Measurements from ENCODE around the gene TOPORS.
"Not testable (repeated sequence)": the region's sequence is repeated elsewhere in the genome, so short reads cannot be mapped to it uniquely, and the experiment has no call there.

The TOPORS gene

DNA sequence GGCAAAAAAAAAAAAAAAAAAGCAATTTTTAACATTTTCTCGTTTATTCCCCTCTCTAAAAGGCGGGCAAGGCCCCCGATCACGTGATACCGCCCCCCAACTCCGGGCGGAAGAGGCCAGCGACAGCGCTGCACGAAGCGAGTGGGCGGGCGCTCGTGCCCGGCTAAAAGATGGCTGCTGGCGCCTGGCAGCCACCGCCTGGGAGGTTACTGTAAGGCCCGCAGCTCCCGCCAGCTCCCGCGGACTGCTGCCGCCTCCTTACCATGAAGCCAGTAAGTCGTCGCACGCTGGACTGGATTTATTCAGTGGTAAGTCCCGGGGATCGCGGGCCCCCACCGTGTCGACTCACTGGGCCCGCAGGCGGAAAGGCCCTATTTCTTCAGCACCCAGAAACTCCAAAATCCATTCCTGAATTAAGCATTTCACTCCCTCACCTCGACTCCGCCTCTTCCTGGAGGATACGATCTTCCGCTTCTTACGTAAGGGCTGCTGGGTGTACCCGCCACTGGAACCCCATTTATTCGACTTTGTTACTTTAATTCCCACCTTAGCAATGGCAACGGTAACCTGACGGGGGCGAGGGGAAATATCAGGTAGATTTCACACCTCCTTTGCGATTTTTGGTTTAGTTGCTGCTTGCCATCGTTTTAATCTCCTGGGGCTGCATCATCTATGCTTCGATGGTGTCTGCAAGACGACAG is at the start of gene TOPORS, which contains the start of gene SMIM27:
TOPORS (minus strand) TSS at position 415 of the 701 bp plus-strand sequence; CDS start at position 265, 150 bp downstream.
SMIM27 (plus strand) TSS at position 156 of the 701 bp plus-strand sequence; CDS start at position 264, 108 bp downstream.
- peak within 1 kb of the TSS; percentile 91 for H3K27ac ChIP-seq (ENCODE audit: low read depth, low read length)
- peak within 1 kb of the TSS; percentile 97 for H3K4me3 ChIP-seq (ENCODE audit: low read depth, low read length)
- H3K27me3 ChIP-seq (ENCODE audit: control insufficient read depth, insufficient read depth, low read length), result no peaks in the 10 kb centered on the region
- H3K36me3 ChIP-seq (ENCODE audit: control insufficient read depth, insufficient read depth, low read length), result 0 out of 2 replicates have a peak, but pooled peaks cover 3% of the 10 kb centered on the region
- no peaks in the 10 kb centered on the region for H3K9me3 ChIP-seq (ENCODE audit: control insufficient read depth, insufficient read depth, low read depth, low read length)
- no peaks in the 10 kb centered on the region for H3K4me1 ChIP-seq (ENCODE audit: control insufficient read depth, insufficient read depth, low read length)
- H3K9ac ChIP-seq (ENCODE audit: low read length), result peak within 1 kb of the TSS; percentile 96

DNA sequence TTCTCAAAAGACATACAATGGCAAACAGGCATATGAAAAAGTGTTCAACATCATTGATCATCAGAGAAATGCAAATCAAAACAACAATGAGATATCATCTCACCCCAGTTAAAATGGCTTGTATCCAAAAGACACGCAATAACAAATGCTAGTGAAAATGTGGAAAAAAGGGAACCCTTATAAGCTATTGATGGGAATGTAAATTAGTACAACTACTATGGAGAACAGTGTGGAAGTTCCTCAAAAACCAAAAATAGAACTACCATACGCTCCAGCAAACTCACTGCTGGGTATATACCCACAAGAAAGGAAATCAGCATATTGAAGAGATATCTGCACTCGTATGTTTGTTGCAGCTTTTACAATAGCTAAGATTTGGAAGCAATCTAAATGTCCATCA is 46.6 kb upstream of the TOPORS start:
- not testable (repeated sequence) for H3K4me3 ChIP-seq (ENCODE audit: low read depth, low read length); H3K9me3 ChIP-seq (ENCODE audit: control insufficient read depth, insufficient read depth, low read depth, low read length); H3K27me3 ChIP-seq (ENCODE audit: control insufficient read depth, insufficient read depth, low read length); H3K27ac ChIP-seq (ENCODE audit: low read depth, low read length); H3K36me3 ChIP-seq (ENCODE audit: control insufficient read depth, insufficient read depth, low read length); H3K9ac ChIP-seq (ENCODE audit: low read length); H3K4me1 ChIP-seq (ENCODE audit: control insufficient read depth, insufficient read depth, low read length)

DNA sequence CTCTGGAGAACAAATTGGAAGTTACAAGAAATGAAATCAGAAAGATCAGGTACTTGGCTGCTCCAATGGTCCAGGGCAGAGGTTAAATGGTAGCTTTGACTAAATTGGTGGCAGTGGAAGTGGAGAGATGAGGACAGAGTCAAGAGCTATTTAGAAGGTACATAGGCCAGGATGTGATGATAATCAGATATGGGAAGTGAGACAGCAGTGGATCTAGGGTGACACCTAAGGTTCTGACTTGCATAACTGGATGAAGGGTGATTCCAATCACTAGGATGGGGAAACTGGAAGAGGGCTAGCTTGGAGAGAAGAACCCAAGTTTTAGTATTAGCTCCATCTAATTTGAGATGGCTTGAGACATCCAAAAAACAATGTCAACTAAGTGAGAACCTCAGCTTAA is 44.5 kb upstream of the TOPORS start:
- no peaks in the 10 kb centered on the region for H3K36me3 ChIP-seq (ENCODE audit: control insufficient read depth, insufficient read depth, low read length)
- no peaks in the 10 kb centered on the region for H3K9me3 ChIP-seq (ENCODE audit: control insufficient read depth, insufficient read depth, low read depth, low read length)
- H3K4me3 ChIP-seq (ENCODE audit: low read depth, low read length), result no peak overlapping the region
- H3K4me1 ChIP-seq (ENCODE audit: control insufficient read depth, insufficient read depth, low read length), result no peaks in the 10 kb centered on the region
- H3K27me3 ChIP-seq (ENCODE audit: control insufficient read depth, insufficient read depth, low read length), result no peaks in the 10 kb centered on the region
- no peak overlapping the region for H3K27ac ChIP-seq (ENCODE audit: low read depth, low read length)
- H3K9ac ChIP-seq (ENCODE audit: low read length), result no peak overlapping the region

DNA sequence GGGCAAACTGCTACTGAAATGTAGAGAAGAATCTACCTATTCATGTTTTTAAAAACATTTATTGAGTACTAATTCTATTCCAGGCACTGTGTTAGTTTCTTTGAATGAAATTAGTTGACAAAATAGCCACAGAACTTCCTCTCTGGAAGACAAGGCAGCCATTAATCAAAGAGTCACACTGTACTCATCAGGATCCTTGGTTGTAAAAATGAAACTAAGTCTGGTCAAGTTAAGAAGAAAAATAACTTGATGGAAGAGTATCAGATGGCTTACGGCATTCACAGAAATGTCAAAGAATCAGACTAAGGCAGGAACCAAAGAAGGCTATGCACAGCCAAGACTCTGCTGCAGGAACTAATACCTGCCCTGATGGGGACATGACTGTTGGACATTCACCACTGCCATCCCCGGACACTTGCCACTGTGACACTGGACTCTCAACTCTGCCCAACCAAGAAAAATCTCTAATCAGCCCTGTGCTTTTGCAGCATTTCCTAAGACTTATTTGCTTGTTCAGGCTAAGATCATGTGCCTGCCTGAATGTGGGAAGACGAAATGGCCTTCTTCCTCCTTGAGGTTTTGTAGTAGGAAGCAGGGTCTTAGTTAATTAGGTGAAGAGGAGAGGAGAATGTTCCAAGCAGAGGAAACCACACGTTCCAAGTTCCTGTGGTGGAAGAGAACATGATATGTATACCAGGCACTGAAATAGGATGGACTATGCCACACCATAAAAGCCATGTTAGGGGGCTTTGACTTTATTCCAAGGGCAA is 43.9 kb upstream of the TOPORS start:
- no peaks in the 10 kb centered on the region for H3K9me3 ChIP-seq (ENCODE audit: control insufficient read depth, insufficient read depth, low read depth, low read length)
- no peaks in the 10 kb centered on the region for H3K36me3 ChIP-seq (ENCODE audit: control insufficient read depth, insufficient read depth, low read length)
- H3K4me1 ChIP-seq (ENCODE audit: control insufficient read depth, insufficient read depth, low read length), result no peaks in the 10 kb centered on the region
- no peak overlapping the region for H3K27ac ChIP-seq (ENCODE audit: low read depth, low read length)
- H3K9ac ChIP-seq (ENCODE audit: low read length), result no peak overlapping the region
- H3K27me3 ChIP-seq (ENCODE audit: control insufficient read depth, insufficient read depth, low read length), result no peaks in the 10 kb centered on the region
- H3K4me3 ChIP-seq (ENCODE audit: low read depth, low read length), result no peak overlapping the region

DNA sequence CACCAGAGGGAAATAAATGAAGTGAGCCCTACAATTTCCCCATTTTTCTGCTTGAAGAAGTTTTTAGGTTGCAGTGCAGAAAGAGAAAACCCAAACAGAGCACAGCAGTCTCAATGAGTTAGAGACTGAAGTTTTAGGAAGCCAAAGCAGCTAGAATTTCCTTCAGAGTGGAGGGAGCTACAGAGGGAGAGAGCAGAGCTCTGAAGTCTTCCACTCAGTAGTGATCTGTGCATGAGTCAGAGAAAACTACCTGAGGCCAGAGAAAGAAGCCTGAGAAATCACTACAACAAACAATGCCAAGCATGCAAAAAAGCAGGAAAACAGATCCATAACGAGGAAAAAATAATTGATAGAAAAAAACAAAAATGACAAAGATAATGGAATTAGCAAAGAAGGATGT is 38.5 kb upstream of the TOPORS start:
- Histone ChIP-seq H3K27ac (ENCODE audit: low read depth, low read length) (no peak overlapping the region), H3K36me3 (ENCODE audit: control insufficient read depth, insufficient read depth, low read length) (no peaks in the 10 kb centered on the region), H3K4me1 (ENCODE audit: control insufficient read depth, insufficient read depth, low read length) (no peaks in the 10 kb centered on the region), H3K9ac (ENCODE audit: low read length) (no peak overlapping the region), H3K27me3 (ENCODE audit: control insufficient read depth, insufficient read depth, low read length) (no peaks in the 10 kb centered on the region), H3K9me3 (ENCODE audit: control insufficient read depth, insufficient read depth, low read depth, low read length) (no peaks in the 10 kb centered on the region), H3K4me3 (ENCODE audit: low read depth, low read length) (no peak overlapping the region)

DNA sequence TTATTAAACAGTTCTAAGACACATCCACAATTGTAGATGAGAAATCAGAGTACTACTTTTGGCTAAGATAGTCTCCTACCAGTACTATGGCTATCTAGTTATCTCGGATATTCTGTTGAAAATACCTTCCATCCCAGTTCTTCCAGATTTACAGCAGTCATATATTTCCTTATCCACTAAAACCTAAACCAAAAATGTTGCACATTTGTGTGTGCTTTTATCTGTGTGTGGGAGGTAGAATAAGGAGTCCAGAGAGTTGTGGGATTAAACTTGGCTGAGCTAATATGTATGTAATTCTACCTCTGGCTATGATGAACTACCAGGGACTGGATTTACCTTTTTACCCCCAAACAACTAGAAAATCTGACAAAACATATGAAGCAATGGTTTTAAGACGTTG is 38.1 kb upstream of the TOPORS start:
- Histone ChIP-seq H3K36me3 (ENCODE audit: control insufficient read depth, insufficient read depth, low read length) (no peaks in the 10 kb centered on the region), H3K9me3 (ENCODE audit: control insufficient read depth, insufficient read depth, low read depth, low read length) (no peaks in the 10 kb centered on the region), H3K27me3 (ENCODE audit: control insufficient read depth, insufficient read depth, low read length) (no peaks in the 10 kb centered on the region), H3K4me1 (ENCODE audit: control insufficient read depth, insufficient read depth, low read length) (no peaks in the 10 kb centered on the region), H3K4me3 (ENCODE audit: low read depth, low read length) (no peak overlapping the region), H3K9ac (ENCODE audit: low read length) (no peak overlapping the region), H3K27ac (ENCODE audit: low read depth, low read length) (no peak overlapping the region)

DNA sequence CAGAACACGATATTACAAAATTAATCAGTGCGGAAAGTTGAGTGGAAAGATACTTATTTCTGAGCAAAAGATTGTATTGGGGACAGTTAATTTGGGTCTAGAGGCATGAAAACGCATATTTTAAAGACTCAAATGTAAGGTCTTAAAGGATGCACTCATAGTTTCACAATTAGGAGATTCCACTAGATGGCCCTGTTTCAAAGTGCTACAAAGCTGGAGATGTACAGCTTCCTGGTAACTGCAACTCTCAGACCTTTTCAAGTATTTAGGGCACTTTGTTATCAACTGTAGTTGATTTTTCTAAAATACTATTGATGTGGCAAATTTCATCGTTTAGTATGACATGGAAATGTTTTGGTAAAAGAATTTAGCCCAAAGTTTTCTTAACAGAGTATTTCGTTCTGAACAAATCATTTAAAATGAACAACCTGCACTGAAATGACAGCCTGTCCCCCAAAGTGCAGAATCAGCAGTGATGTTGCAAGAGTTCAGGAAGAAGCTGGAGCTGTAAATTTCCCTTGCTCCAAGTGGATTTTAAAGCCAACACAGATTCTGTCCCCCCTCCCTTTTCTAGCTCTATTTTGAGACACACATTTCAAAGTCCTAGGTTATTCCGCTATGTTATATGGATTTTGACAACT is 36.8 kb upstream of the TOPORS start:
- H3K36me3 ChIP-seq (ENCODE audit: control insufficient read depth, insufficient read depth, low read length), result no peaks in the 10 kb centered on the region
- H3K27ac ChIP-seq (ENCODE audit: low read depth, low read length), result no peak overlapping the region
- no peak overlapping the region for H3K9ac ChIP-seq (ENCODE audit: low read length)
- no peaks in the 10 kb centered on the region for H3K4me1 ChIP-seq (ENCODE audit: control insufficient read depth, insufficient read depth, low read length)
- H3K4me3 ChIP-seq (ENCODE audit: low read depth, low read length), result no peak overlapping the region
- no peaks in the 10 kb centered on the region for H3K9me3 ChIP-seq (ENCODE audit: control insufficient read depth, insufficient read depth, low read depth, low read length)
- no peaks in the 10 kb centered on the region for H3K27me3 ChIP-seq (ENCODE audit: control insufficient read depth, insufficient read depth, low read length)

DNA sequence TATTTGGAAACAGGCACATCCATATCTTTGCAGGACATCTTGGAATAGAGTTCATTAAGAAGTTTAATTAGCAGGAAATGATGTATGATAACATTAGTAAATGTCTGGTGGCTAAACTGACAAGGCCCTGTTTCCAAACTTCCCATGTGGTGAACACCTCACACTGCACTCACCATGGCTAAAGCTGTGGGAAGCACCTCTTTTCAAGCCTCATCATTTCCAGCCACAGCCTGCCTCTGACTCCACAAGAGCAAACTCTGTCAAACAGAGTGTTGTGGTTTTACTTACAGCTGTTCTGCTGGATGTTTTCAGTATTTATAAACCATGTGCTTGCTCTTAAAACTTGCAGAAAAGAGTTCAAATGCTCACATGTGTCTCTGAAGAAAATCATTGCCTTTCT is 35.5 kb upstream of the TOPORS start:
- Histone ChIP-seq H3K9ac (ENCODE audit: low read length) (no peak overlapping the region), H3K27me3 (ENCODE audit: control insufficient read depth, insufficient read depth, low read length) (no peaks in the 10 kb centered on the region), H3K27ac (ENCODE audit: low read depth, low read length) (no peak overlapping the region), H3K4me1 (ENCODE audit: control insufficient read depth, insufficient read depth, low read length) (no peaks in the 10 kb centered on the region), H3K4me3 (ENCODE audit: low read depth, low read length) (no peak overlapping the region), H3K36me3 (ENCODE audit: control insufficient read depth, insufficient read depth, low read length) (no peaks in the 10 kb centered on the region), H3K9me3 (ENCODE audit: control insufficient read depth, insufficient read depth, low read depth, low read length) (no peaks in the 10 kb centered on the region)

DNA sequence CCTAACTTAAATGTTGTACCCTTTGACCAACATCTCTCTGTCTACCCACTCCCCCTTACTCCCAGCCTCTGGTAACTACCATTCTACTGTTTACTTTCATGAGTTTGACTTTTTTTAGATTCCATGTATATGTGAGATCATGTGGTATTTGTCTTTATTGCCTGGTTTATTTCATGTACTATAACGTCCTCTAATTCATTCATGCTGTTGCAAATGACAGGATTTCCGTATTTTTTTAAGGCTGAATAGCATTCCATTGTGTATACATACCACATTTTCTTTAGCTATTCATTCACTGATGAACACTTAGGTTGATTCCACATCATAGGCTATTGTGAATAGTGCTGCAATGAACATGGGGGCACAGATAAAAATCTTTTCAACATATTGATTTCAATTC is 32.4 kb upstream of the TOPORS start:
- Histone ChIP-seq H3K27me3 (ENCODE audit: control insufficient read depth, insufficient read depth, low read length) (no peaks in the 10 kb centered on the region), H3K4me3 (ENCODE audit: low read depth, low read length) (no peak overlapping the region), H3K36me3 (ENCODE audit: control insufficient read depth, insufficient read depth, low read length) (no peaks in the 10 kb centered on the region), H3K4me1 (ENCODE audit: control insufficient read depth, insufficient read depth, low read length) (0 out of 2 replicates have a peak, but pooled peaks cover 8% of the 10 kb centered on the region), H3K9ac (ENCODE audit: low read length) (no peak overlapping the region), H3K27ac (ENCODE audit: low read depth, low read length) (no peak overlapping the region), H3K9me3 (ENCODE audit: control insufficient read depth, insufficient read depth, low read depth, low read length) (no peaks in the 10 kb centered on the region)

DNA sequence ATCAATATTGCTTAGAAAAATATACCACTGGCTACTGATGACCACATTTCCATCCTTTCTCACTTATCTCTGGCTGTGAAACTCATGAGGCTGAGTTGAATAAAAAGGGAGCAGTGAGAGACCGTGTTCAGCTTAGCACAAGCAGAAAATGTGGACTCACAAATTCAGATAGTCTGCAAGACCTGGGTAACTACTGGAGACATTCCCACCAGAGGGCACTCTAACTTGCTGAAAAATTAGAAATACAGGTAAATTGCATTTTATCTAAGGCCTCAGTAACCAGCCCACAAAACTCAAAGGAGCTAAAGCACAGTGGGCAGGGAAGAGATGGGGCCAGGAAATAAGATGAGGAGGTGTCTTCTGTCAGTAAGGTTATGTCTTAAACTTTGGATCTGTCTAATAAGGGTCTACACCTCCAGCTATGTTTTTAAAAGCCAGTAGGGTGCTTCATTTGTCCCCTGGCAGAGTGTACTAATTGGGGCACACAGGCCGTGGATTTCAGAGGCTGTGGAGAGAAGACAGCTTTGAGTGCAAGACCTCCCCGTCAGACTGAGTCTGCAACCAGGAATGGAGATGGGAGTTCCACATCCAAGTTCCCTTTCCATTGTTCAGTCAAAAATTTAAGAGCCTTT is 29.2 kb upstream of the TOPORS start:
- Histone ChIP-seq H3K27me3 (ENCODE audit: control insufficient read depth, insufficient read depth, low read length) (no peaks in the 10 kb centered on the region), H3K4me1 (ENCODE audit: control insufficient read depth, insufficient read depth, low read length) (peaks cover 13% of the 10 kb centered on the region; the same call in 1 of the 2 replicates), H3K27ac (ENCODE audit: low read depth, low read length) (no peak overlapping the region), H3K9me3 (ENCODE audit: control insufficient read depth, insufficient read depth, low read depth, low read length) (no peaks in the 10 kb centered on the region), H3K36me3 (ENCODE audit: control insufficient read depth, insufficient read depth, low read length) (no peaks in the 10 kb centered on the region), H3K4me3 (ENCODE audit: low read depth, low read length) (no peak overlapping the region), H3K9ac (ENCODE audit: low read length) (no peak overlapping the region)

Data from HUES6 (cell line).